Measurements from ENCODE around the gene ARRB1.
A peak's percentile ranks its signal among the peaks of the same experiment; 100 is the strongest.

The ARRB1 gene

GRCh38 chr11:75264356-75264755, 87.1 kb downstream of the ARRB1 start:
- no peak for DNase-seq
- H3K27me3 Mint-ChIP-seq = no peaks in the 10 kb centered on the region
- H3K9me3 Mint-ChIP-seq = no peaks in the 10 kb centered on the region
- ATAC-seq (replicated peaks) = no peak
- H3K27ac Mint-ChIP-seq = peak overlapping the region; percentile 21 to 78
- H3K4me1 Mint-ChIP-seq (ENCODE audit: low read depth in 2 of 2) = peaks cover 22 to 31% of the 10 kb centered on the region in 2 donors
- no peak overlapping the region for H3K4me3 Mint-ChIP-seq
- H3K36me3 Mint-ChIP-seq (ENCODE audit: insufficient read depth) = peaks cover 3% of the 10 kb centered on the region

- Mint-ChIP-seq H3K9me3 (no peaks in the 10 kb centered on the region), H3K27ac (peak overlapping the region; percentile 21 to 78), H3K4me3 (peak overlapping the region in 1 of 2 donors; percentile 8), H3K27me3 (no peaks in the 10 kb centered on the region), H3K4me1 (ENCODE audit: low read depth in 2 of 2) (peaks cover 22 to 31% of the 10 kb centered on the region in 2 donors), H3K36me3 (ENCODE audit: insufficient read depth) (peaks cover 3% of the 10 kb centered on the region)
- ATAC-seq (replicated peaks) = peak; percentile 69
- DNase-seq = no peak
These were observed 87.5 kb downstream of the ARRB1 start for GRCh38 chr11:75263944-75264349.

GRCh38 chr11:75262961-75263852, 88.3 kb downstream of the ARRB1 start:
- H3K36me3 Mint-ChIP-seq (ENCODE audit: insufficient read depth) = peaks cover 2% of the 10 kb centered on the region
- DNase-seq (no peak), ATAC-seq (replicated peaks) (no peak)
- H3K4me1 Mint-ChIP-seq (ENCODE audit: low read depth in 2 of 2) = peaks cover 22 to 31% of the 10 kb centered on the region in 2 donors
- H3K27ac Mint-ChIP-seq = peak overlapping the region; percentile 21 to 78
- no peaks in the 10 kb centered on the region for H3K9me3 Mint-ChIP-seq
- no peaks in the 10 kb centered on the region for H3K27me3 Mint-ChIP-seq
- H3K4me3 Mint-ChIP-seq = peak overlapping the region in 1 of 2 donors; percentile 8

- Mint-ChIP-seq H3K4me1 (ENCODE audit: low read depth in 2 of 2) (peaks cover 22 to 31% of the 10 kb centered on the region in 2 donors), H3K4me3 (no peak overlapping the region), H3K9me3 (no peaks in the 10 kb centered on the region), H3K36me3 (ENCODE audit: insufficient read depth) (no peaks in the 10 kb centered on the region), H3K27me3 (no peaks in the 10 kb centered on the region), H3K27ac (peak overlapping the region; percentile 87 to 90)
- DNase-seq = no peak
- ATAC-seq (replicated peaks) = no peak
These were observed 89.0 kb downstream of the ARRB1 start for GRCh38 chr11:75262436-75262835.

- Mint-ChIP-seq H3K27ac (peak overlapping the region; percentile 87 to 90), H3K4me1 (ENCODE audit: low read depth in 2 of 2) (peaks cover 22 to 31% of the 10 kb centered on the region in 2 donors), H3K36me3 (ENCODE audit: insufficient read depth) (no peaks in the 10 kb centered on the region), H3K9me3 (no peaks in the 10 kb centered on the region), H3K4me3 (peak overlapping the region in 1 of 2 donors; percentile 46), H3K27me3 (no peaks in the 10 kb centered on the region)
- no peak for DNase-seq
- ATAC-seq (replicated peaks) = no peak
These were observed 89.5 kb downstream of the ARRB1 start for GRCh38 chr11:75261902-75262361.

- H3K27me3 Mint-ChIP-seq = no peaks in the 10 kb centered on the region
- no peak overlapping the region for H3K4me3 Mint-ChIP-seq
- peaks cover 22 to 31% of the 10 kb centered on the region in 2 donors for H3K4me1 Mint-ChIP-seq (ENCODE audit: low read depth in 2 of 2)
- no peaks in the 10 kb centered on the region for H3K9me3 Mint-ChIP-seq
- H3K36me3 Mint-ChIP-seq (ENCODE audit: insufficient read depth) = no peaks in the 10 kb centered on the region
- peak overlapping the region; percentile 87 to 90 for H3K27ac Mint-ChIP-seq
- ATAC-seq (replicated peaks) (no peak), DNase-seq (no peak)
These were observed 90.9 kb downstream of the ARRB1 start for GRCh38 chr11:75260396-75261170.

- no peaks in the 10 kb centered on the region for H3K4me1 Mint-ChIP-seq (ENCODE audit: low read depth in 2 of 2)
- peaks cover 0 to 2% of the 10 kb centered on the region in 2 donors for H3K9me3 Mint-ChIP-seq
- peaks cover 15 to 17% of the 10 kb centered on the region in 2 donors for H3K27me3 Mint-ChIP-seq
- H3K36me3 Mint-ChIP-seq (ENCODE audit: insufficient read depth) = no peaks in the 10 kb centered on the region
- no peak for DNase-seq
- H3K27ac Mint-ChIP-seq = no peak overlapping the region
- H3K4me3 Mint-ChIP-seq = no peak overlapping the region
- no peak for ATAC-seq (replicated peaks)
These were observed 97.1 kb downstream of the ARRB1 start for GRCh38 chr11:75254326-75254725.

GRCh38 chr11:75249704-75250103, 101.8 kb downstream of the ARRB1 start:
- H3K27me3 Mint-ChIP-seq = peaks cover 15 to 21% of the 10 kb centered on the region in 2 donors
- peaks cover 0 to 2% of the 10 kb centered on the region in 2 donors for H3K9me3 Mint-ChIP-seq
- H3K27ac Mint-ChIP-seq = no peak overlapping the region
- no peak overlapping the region for H3K4me3 Mint-ChIP-seq
- no peaks in the 10 kb centered on the region for H3K36me3 Mint-ChIP-seq (ENCODE audit: insufficient read depth)
- H3K4me1 Mint-ChIP-seq (ENCODE audit: low read depth in 2 of 2) = peaks cover 0 to 2% of the 10 kb centered on the region in 2 donors
- DNase-seq = no peak
- no peak for ATAC-seq (replicated peaks)

GRCh38 chr11:75248924-75249256, 102.6 kb downstream of the ARRB1 start:
- no peaks in the 10 kb centered on the region for H3K36me3 Mint-ChIP-seq (ENCODE audit: insufficient read depth)
- H3K27me3 Mint-ChIP-seq = peaks cover 15 to 21% of the 10 kb centered on the region in 2 donors
- no peak overlapping the region for H3K27ac Mint-ChIP-seq
- H3K4me3 Mint-ChIP-seq = no peak overlapping the region
- DNase-seq (no peak), ATAC-seq (replicated peaks) (no peak)
- H3K9me3 Mint-ChIP-seq = peaks cover 0 to 2% of the 10 kb centered on the region in 2 donors
- H3K4me1 Mint-ChIP-seq (ENCODE audit: low read depth in 2 of 2) = peaks cover 0 to 2% of the 10 kb centered on the region in 2 donors

- Mint-ChIP-seq H3K36me3 (ENCODE audit: insufficient read depth) (peaks cover 5% of the 10 kb centered on the region), H3K27me3 (peaks cover 27 to 39% of the 10 kb centered on the region in 2 donors), H3K4me3 (no peak overlapping the region), H3K9me3 (no peaks in the 10 kb centered on the region), H3K27ac (no peak overlapping the region), H3K4me1 (ENCODE audit: low read depth in 2 of 2) (peaks cover 5 to 7% of the 10 kb centered on the region in 2 donors)
- no peak for ATAC-seq (replicated peaks)
- no peak for DNase-seq
These were observed 104.7 kb downstream of the ARRB1 start for GRCh38 chr11:75246671-75247350.

- H3K4me1 Mint-ChIP-seq (ENCODE audit: low read depth in 2 of 2) = peaks cover 5 to 7% of the 10 kb centered on the region in 2 donors
- no peak overlapping the region for H3K4me3 Mint-ChIP-seq
- no peaks in the 10 kb centered on the region for H3K9me3 Mint-ChIP-seq
- peaks cover 8% of the 10 kb centered on the region for H3K36me3 Mint-ChIP-seq (ENCODE audit: insufficient read depth)
- DNase-seq (no peak), ATAC-seq (replicated peaks) (no peak)
- H3K27me3 Mint-ChIP-seq = peaks cover 27 to 32% of the 10 kb centered on the region in 2 donors
- no peak overlapping the region for H3K27ac Mint-ChIP-seq
These were observed 105.3 kb downstream of the ARRB1 start for GRCh38 chr11:75246006-75246670.

- H3K27ac Mint-ChIP-seq = no peak overlapping the region
- peaks cover 5 to 7% of the 10 kb centered on the region in 2 donors for H3K4me1 Mint-ChIP-seq (ENCODE audit: low read depth in 2 of 2)
- H3K4me3 Mint-ChIP-seq = no peak overlapping the region
- peaks cover 27 to 29% of the 10 kb centered on the region in 2 donors for H3K27me3 Mint-ChIP-seq
- H3K36me3 Mint-ChIP-seq (ENCODE audit: insufficient read depth) = peaks cover 8% of the 10 kb centered on the region
- no peaks in the 10 kb centered on the region for H3K9me3 Mint-ChIP-seq
- no peak for ATAC-seq (replicated peaks)
- no peak for DNase-seq
These were observed 106.0 kb downstream of the ARRB1 start for GRCh38 chr11:75245356-75246005.

All from effector memory CD8-positive, alpha-beta T cell (primary cell).